NCI-H128 (cell line): ENCODE results near the gene MOG.

Source experiments
- DNase-seq: peaks from one replicate; lab custom pipeline; 2025; ENCODE audit not compliant: unreplicated experiment; lab: John Stamatoyannopoulos, UW

Gene MOG

GRCh38 chr6:29656798-29657197, at the start of gene MOG:
MOG (plus strand) TSS chr6:29657092; CDS start chr6:29657210, 118 bp downstream.
- DNase-seq = no peak

- no peak for DNase-seq
Measured at GRCh38 chr6:29608131-29608530, 48.8 kb upstream of the MOG start.

GRCh38 chr6:29610540-29610939, 46.4 kb upstream of the MOG start:
- DNase-seq = no peak

GRCh38 chr6:29611426-29611825, 45.5 kb upstream of the MOG start:
- DNase-seq = no peak

- DNase-seq = no peak
Measured at GRCh38 chr6:29617782-29618554, 38.9 kb upstream of the MOG start.

- DNase-seq = no peak
Measured at GRCh38 chr6:29619578-29620160, 37.2 kb upstream of the MOG start.

GRCh38 chr6:29620630-29621029, 36.3 kb upstream of the MOG start:
- DNase-seq = no peak

GRCh38 chr6:29624520-29624961, 32.4 kb upstream of the MOG start:
- DNase-seq = no peak

- DNase-seq = no peak
Measured at GRCh38 chr6:29625337-29625930, 31.5 kb upstream of the MOG start.

GRCh38 chr6:29626948-29627754, 29.7 kb upstream of the MOG start:
- no peak for DNase-seq

GRCh38 chr6:29627755-29628418, 29.0 kb upstream of the MOG start:
- DNase-seq = no peak

GRCh38 chr6:29628419-29629281, 28.2 kb upstream of the MOG start:
- DNase-seq = peak; percentile 49

GRCh38 chr6:29629571-29629970, 27.3 kb upstream of the MOG start:
- DNase-seq = no peak

GRCh38 chr6:29630315-29630714, 26.6 kb upstream of the MOG start:
- DNase-seq = no peak

GRCh38 chr6:29631209-29631810, 25.6 kb upstream of the MOG start:
- DNase-seq = no peak

GRCh38 chr6:29631860-29632731, 24.8 kb upstream of the MOG start:
- DNase-seq = peak; percentile 21

GRCh38 chr6:29632789-29633533, 23.9 kb upstream of the MOG start, which contains the start of gene GABBR1:
GABBR1 (minus strand) TSS chr6:29633183; CDS start chr6:29632385, 798 bp downstream.
- DNase-seq = peak; percentile 67

- no peak for DNase-seq
Measured at GRCh38 chr6:29633534-29633905, 23.4 kb upstream of the MOG start.
